WTC11 (cell line): ENCODE measurements around the gene DHDDS. TPM values are rescaled to one million over a fixed set of nuclear protein-coding genes. Genes with fewer than 3 reads are reported as not detected.
A peak's percentile ranks its signal among the peaks of the same experiment; 100 is the strongest.

Source experiments
- E2F4 ChIP-seq: sonication (generic); formaldehyde crosslinking; IDR thresholded peaks from 2 replicates; pipeline ENCODE4 v1.8.1; 2022; ENCODE audit warnings: low read depth, mild to moderate bottlenecking, moderate library complexity, missing genetic modification reagents, borderline replicate concordance
- GABPB1 ChIP-seq: sonication (generic); formaldehyde crosslinking; IDR thresholded peaks from 2 replicates; pipeline ENCODE4 v1.8.1; 2023; ENCODE audit warnings: mild to moderate bottlenecking, missing genetic modification reagents
- HMGXB4 ChIP-seq: sonication (generic); formaldehyde crosslinking; IDR thresholded peaks from 2 replicates; pipeline ENCODE4 v1.8.1; 2023; ENCODE audit warnings: mild to moderate bottlenecking, moderate library complexity, missing genetic modification reagents
- OVOL2 ChIP-seq: fragments of 250-450 bp; sonication (Bioruptor Pico); IDR thresholded peaks from 2 replicates; pipeline ENCODE4 v1.9.0; 2021; ENCODE audit warnings: mild to moderate bottlenecking, borderline replicate concordance
- RORB ChIP-seq: fragments of 250-450 bp; sonication (Bioruptor Pico); IDR thresholded peaks from 2 replicates; pipeline ENCODE4 v1.9.0; 2021; ENCODE audit warnings: mild to moderate bottlenecking
- TP53 ChIP-seq: sonication (generic); formaldehyde crosslinking; IDR thresholded peaks from 2 replicates; pipeline ENCODE4 v1.8.1; 2023; ENCODE audit warnings: mild to moderate bottlenecking, missing genetic modification reagents
- USF1 ChIP-seq: sonication (generic); formaldehyde crosslinking; IDR thresholded peaks from 2 replicates; pipeline ENCODE4 v1.8.0; 2022; ENCODE audit warnings: mild to moderate bottlenecking, missing genetic modification reagents
- ZNF219 ChIP-seq: sonication (generic); formaldehyde crosslinking; IDR thresholded peaks from 2 replicates; pipeline ENCODE4 v1.8.0; 2023; ENCODE audit warnings: missing genetic modification reagents, mild to moderate bottlenecking, borderline replicate concordance
- ZNF263 ChIP-seq: sonication (generic); formaldehyde crosslinking; IDR thresholded peaks from 2 replicates; pipeline ENCODE4 v1.8.1; 2022; ENCODE audit warnings: low read depth, mild to moderate bottlenecking, moderate library complexity, missing genetic modification reagents
- ZNF671 ChIP-seq: fragments of 250-450 bp; sonication (Bioruptor Pico); IDR thresholded peaks from 2 replicates; pipeline ENCODE4 v1.8.0; 2021; ENCODE audit warnings: mild to moderate bottlenecking
- ZSCAN18 ChIP-seq: fragments of 250-450 bp; sonication (Bioruptor Pico); IDR thresholded peaks from 2 replicates; pipeline ENCODE4 v2.1.2; 2022; ENCODE audit warnings: mild to moderate bottlenecking, moderate library complexity
- total RNA-seq: library from RNA; stranded (reverse); gene quantifications from 3 replicates; pipeline ENCODE4 v1.2.3, GENCODE V29; 2021
- TF ChIP-seq, protein P1 (sequence below): sonication (generic); formaldehyde crosslinking; IDR thresholded peaks from 2 replicates; pipeline ENCODE4 v1.8.1; 2023; ENCODE audit warnings: mild to moderate bottlenecking, missing genetic modification reagents, moderate library complexity
- TF ChIP-seq, protein P2 (sequence below): sonication (generic); formaldehyde crosslinking; IDR thresholded peaks from 2 replicates; pipeline ENCODE4 v1.8.1; 2022; ENCODE audit warnings: low read depth, missing genetic modification reagents, borderline replicate concordance
- TF ChIP-seq, protein P3 (sequence below): sonication (generic); formaldehyde crosslinking; IDR thresholded peaks from 2 replicates; pipeline ENCODE4 v1.8.1; 2022; ENCODE audit warnings: missing genetic modification reagents, borderline replicate concordance
- TF ChIP-seq, protein P4 (sequence below): sonication (generic); formaldehyde crosslinking; IDR thresholded peaks from 2 replicates; pipeline ENCODE4 v1.8.1; 2023; ENCODE audit warnings: mild to moderate bottlenecking, missing genetic modification reagents, moderate library complexity

The DHDDS gene
- total RNA-seq, 1 experiment from 2014 or later: 55.4 TPM

DNA sequence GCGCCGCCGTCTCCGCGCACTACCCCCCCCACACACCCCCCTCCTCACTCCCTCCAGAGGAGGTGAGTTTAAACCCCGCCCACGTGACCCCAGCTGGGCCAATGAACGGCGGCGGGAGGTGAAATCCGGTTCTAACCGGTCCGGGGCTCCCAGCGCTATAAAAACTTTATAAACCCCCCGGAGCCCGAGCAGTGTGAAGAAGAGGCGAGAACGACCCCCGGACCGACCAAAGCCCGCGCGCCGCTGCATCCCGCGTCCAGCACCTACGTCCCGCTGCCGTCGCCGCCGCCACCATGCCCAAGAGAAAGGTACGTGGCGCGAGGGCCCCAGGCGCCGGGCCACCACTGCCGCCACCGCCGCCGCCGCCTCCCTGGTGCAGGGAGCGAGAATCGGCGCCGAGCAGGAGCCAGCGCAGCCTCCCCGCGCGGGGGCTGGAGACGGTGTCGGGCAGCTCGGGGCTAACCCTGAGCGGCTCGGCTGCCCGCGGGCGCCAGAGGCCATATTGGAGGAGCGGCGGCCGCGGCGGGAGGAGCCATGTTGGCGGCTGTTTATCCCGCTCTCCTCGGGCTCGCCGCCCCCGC lies 40.3 kb downstream of the DHDDS start, which contains the start of gene HMGN2 (continued):
- no peak for TF ChIP-seq HMGXB4 (CRISPR knock-in tag)
- TF ChIP-seq OVOL2 (CRISPR knock-in tag): no peak
- TF ChIP-seq GABPB1 (CRISPR knock-in tag): no peak
- TF ChIP-seq, protein P1, sequence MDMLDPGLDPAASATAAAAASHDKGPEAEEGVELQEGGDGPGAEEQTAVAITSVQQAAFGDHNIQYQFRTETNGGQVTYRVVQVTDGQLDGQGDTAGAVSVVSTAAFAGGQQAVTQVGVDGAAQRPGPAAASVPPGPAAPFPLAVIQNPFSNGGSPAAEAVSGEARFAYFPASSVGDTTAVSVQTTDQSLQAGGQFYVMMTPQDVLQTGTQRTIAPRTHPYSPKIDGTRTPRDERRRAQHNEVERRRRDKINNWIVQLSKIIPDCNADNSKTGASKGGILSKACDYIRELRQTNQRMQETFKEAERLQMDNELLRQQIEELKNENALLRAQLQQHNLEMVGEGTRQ (CRISPR knock-in tag): peak; percentile 91
- TF ChIP-seq RORB (CRISPR knock-in tag): no peak
- TF ChIP-seq ZNF219 (CRISPR knock-in tag): no peak
- peak; percentile 68; the same call in 1 of the 2 replicates for TF ChIP-seq ZNF671 (CRISPR knock-in tag)
- TF ChIP-seq, protein P2, sequence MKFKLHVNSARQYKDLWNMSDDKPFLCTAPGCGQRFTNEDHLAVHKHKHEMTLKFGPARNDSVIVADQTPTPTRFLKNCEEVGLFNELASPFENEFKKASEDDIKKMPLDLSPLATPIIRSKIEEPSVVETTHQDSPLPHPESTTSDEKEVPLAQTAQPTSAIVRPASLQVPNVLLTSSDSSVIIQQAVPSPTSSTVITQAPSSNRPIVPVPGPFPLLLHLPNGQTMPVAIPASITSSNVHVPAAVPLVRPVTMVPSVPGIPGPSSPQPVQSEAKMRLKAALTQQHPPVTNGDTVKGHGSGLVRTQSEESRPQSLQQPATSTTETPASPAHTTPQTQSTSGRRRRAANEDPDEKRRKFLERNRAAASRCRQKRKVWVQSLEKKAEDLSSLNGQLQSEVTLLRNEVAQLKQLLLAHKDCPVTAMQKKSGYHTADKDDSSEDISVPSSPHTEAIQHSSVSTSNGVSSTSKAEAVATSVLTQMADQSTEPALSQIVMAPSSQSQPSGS (CRISPR knock-in tag): no peak
- peak; percentile 81 for TF ChIP-seq USF1 (CRISPR knock-in tag)
- TF ChIP-seq ZNF263 (CRISPR knock-in tag): no peak
- no peak for TF ChIP-seq TP53 (CRISPR knock-in tag)
- no peak for TF ChIP-seq ZSCAN18 (CRISPR knock-in tag)
- TF ChIP-seq, protein P3, sequence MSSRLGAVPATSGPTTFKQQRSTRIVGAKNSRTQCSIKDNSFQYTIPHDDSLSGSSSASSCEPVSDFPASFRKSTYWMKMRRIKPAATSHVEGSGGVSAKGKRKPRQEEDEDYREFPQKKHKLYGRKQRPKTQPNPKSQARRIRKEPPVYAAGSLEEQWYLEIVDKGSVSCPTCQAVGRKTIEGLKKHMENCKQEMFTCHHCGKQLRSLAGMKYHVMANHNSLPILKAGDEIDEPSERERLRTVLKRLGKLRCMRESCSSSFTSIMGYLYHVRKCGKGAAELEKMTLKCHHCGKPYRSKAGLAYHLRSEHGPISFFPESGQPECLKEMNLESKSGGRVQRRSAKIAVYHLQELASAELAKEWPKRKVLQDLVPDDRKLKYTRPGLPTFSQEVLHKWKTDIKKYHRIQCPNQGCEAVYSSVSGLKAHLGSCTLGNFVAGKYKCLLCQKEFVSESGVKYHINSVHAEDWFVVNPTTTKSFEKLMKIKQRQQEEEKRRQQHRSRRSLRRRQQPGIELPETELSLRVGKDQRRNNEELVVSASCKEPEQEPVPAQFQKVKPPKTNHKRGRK: no peak
- TF ChIP-seq E2F4 (CRISPR knock-in tag): no peak
- TF ChIP-seq, protein P4, sequence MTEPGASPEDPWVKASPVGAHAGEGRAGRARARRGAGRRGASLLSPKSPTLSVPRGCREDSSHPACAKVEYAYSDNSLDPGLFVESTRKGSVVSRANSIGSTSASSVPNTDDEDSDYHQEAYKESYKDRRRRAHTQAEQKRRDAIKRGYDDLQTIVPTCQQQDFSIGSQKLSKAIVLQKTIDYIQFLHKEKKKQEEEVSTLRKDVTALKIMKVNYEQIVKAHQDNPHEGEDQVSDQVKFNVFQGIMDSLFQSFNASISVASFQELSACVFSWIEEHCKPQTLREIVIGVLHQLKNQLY (CRISPR knock-in tag): no peak
